A549 treated with DMSO at 1 μM for 4 hours (cell line): Measurements from ENCODE around the gene NES. TPM values are rescaled to one million over a fixed set of nuclear protein-coding genes. Genes with fewer than 3 reads are reported as not detected.

Experiments
- total RNA-seq: library from RNA; stranded (reverse); fragments of 200-300 nt; extraction: Qiagen RNA extraction; gene quantifications from 5 replicates; pipeline ENCODE4 v1.2.3, GENCODE V29; 2022; ENCODE audit warnings: low read depth

The NES gene
- total RNA-seq: 1.4 to 1.8 TPM (median 1.6 TPM) in 5 replicates

GRCh38 chr1:156676820-156677615, at the start of gene NES:
Gene NES, minus strand, starts transcription at chr1:156677407. Its CDS starts 143 bp downstream, at chr1:156677264.

GRCh38 chr1:156705321-156705917, 28.2 kb upstream of the NES start, which contains the start of gene CRABP2:
Gene CRABP2, minus strand, starts transcription at chr1:156705583. Its CDS starts 137 bp downstream, at chr1:156705446.

GRCh38 chr1:156641761-156642264, 35.4 kb downstream of the NES start, which contains the start of gene BCAN:
Gene BCAN, plus strand, starts transcription at chr1:156642117. Its CDS starts 3,938 bp downstream, at chr1:156646055.

GRCh38 chr1:156618853-156619581, 58.2 kb downstream of the NES start, which contains the start of gene HAPLN2:
Gene HAPLN2, plus strand, starts transcription at chr1:156619415. Its CDS starts 4,076 bp downstream, at chr1:156623491.

Other genes starting within 250 kb of the NES start
- gene MEF2D, start 176.6 kb downstream of the NES start, total RNA-seq: 28.0 to 35.6 TPM (median 34.0 TPM) in 5 replicates
- gene IQGAP3, start 104.8 kb downstream of the NES start, total RNA-seq: 11.7 to 19.1 TPM (median 16.5 TPM) in 5 replicates
- gene TTC24, start 97.7 kb downstream of the NES start, total RNA-seq: not detected in 5 replicates
- gene NAXE, start 85.6 kb downstream of the NES start, total RNA-seq: 155 to 171 TPM (median 161 TPM) in 5 replicates
- 70.5 to 101 TPM (median 74.6 TPM) in 5 replicates for gene GPATCH4, start 75.9 kb downstream of the NES start, total RNA-seq
- 0.05 to 0.19 TPM in 2 of 5 replicates, not detected in the others for gene HAPLN2, start 58.0 kb downstream of the NES start, total RNA-seq
- gene BCAN, start 35.3 kb downstream of the NES start, total RNA-seq: 0.08 to 0.12 TPM in 2 of 5 replicates, not detected in the others
- gene CRABP2, start 28.2 kb upstream of the NES start, total RNA-seq: 9.9 to 13.9 TPM (median 11.1 TPM) in 5 replicates
- gene METTL25B, start 51.1 kb upstream of the NES start, total RNA-seq: 23.0 to 26.9 TPM (median 24.1 TPM) in 5 replicates
- 44.5 to 58.6 TPM (median 50.0 TPM) in 5 replicates for gene ISG20L2, start 51.4 kb upstream of the NES start, total RNA-seq
- gene MRPL24, start 63.7 kb upstream of the NES start, total RNA-seq: 176 to 202 TPM (median 189 TPM) in 5 replicates
- 455 to 497 TPM (median 464 TPM) in 5 replicates for gene HDGF, start 74.3 kb upstream of the NES start, total RNA-seq
- 69.7 to 82.0 TPM (median 76.7 TPM) in 5 replicates for gene PRCC, start 90.1 kb upstream of the NES start, total RNA-seq
- gene SH2D2A, start 139.4 kb upstream of the NES start, total RNA-seq: 3.9 to 5.1 TPM (median 4.7 TPM) in 5 replicates
- not detected in 5 replicates for gene INSRR, start 181.7 kb upstream of the NES start, total RNA-seq
- 0.09 to 0.26 TPM (median 0.17 TPM) in 4 of 5 replicates, not detected in the other for gene NTRK1, start 183.5 kb upstream of the NES start, total RNA-seq
- 7.8 to 12.2 TPM (median 10.1 TPM) in 5 replicates for gene PEAR1, start 216.3 kb upstream of the NES start, total RNA-seq
- gene LRRC71, start 243.2 kb upstream of the NES start, total RNA-seq: 0.11 to 0.38 TPM (median 0.16 TPM) in 4 of 5 replicates, not detected in the other